ENCODE results near the gene PTPRJ.

Gene PTPRJ

GRCh38 chr11:48043991-48044512 is 63.7 kb downstream of the PTPRJ start:
- no peak for FAIRE-seq

- no peak for FAIRE-seq
Observed at GRCh38 chr11:48044577-48044976, 64.2 kb downstream of the PTPRJ start.

GRCh38 chr11:48045536-48045935 is 65.2 kb downstream of the PTPRJ start:
- FAIRE-seq, result no peak

- FAIRE-seq, result no peak
Observed at GRCh38 chr11:48047616-48048015, 67.3 kb downstream of the PTPRJ start.

GRCh38 chr11:48049036-48049435 is 68.7 kb downstream of the PTPRJ start:
- FAIRE-seq, result no peak

- FAIRE-seq, result no peak
Observed at GRCh38 chr11:48050304-48050703, 69.9 kb downstream of the PTPRJ start.

- no peak for FAIRE-seq
Observed at GRCh38 chr11:48051217-48051830, 71.0 kb downstream of the PTPRJ start.

- no peak for FAIRE-seq
Observed at GRCh38 chr11:48052183-48053044, 72.1 kb downstream of the PTPRJ start.

GRCh38 chr11:48054994-48055291 is 74.6 kb downstream of the PTPRJ start:
- FAIRE-seq, result no peak

GRCh38 chr11:48055292-48056132 is 75.2 kb downstream of the PTPRJ start:
- FAIRE-seq, result no peak

GRCh38 chr11:48056325-48057183 is 76.2 kb downstream of the PTPRJ start:
- FAIRE-seq, result no peak

GRCh38 chr11:48058064-48058463 is 77.7 kb downstream of the PTPRJ start:
- FAIRE-seq, result no peak

GRCh38 chr11:48058788-48059187 is 78.4 kb downstream of the PTPRJ start:
- FAIRE-seq, result no peak

- no peak for FAIRE-seq
Observed at GRCh38 chr11:48062649-48063048, 82.3 kb downstream of the PTPRJ start.

GRCh38 chr11:48063424-48063978 is 83.1 kb downstream of the PTPRJ start:
- FAIRE-seq, result no peak

GRCh38 chr11:48064306-48064705 is 83.9 kb downstream of the PTPRJ start:
- no peak for FAIRE-seq

GRCh38 chr11:48066881-48067800 is 86.8 kb downstream of the PTPRJ start:
- FAIRE-seq, result no peak

- FAIRE-seq, result no peak
Observed at GRCh38 chr11:48073031-48073861, 92.9 kb downstream of the PTPRJ start.

GRCh38 chr11:48074425-48075181 is 94.2 kb downstream of the PTPRJ start:
- no peak for FAIRE-seq
